GM21381 (cell line): ENCODE results near the gene BMS1.
"Not testable (repeated sequence)": the region's sequence is repeated elsewhere in the genome, so short reads cannot be mapped to it uniquely, and the experiment has no call there.

ENCODE experiments used
- ATAC-seq: cut with Tn5 transposase; IDR thresholded peaks from one replicate; pipeline ENCODE4 v1.9.1; 2021; ENCODE audit warnings: mild to moderate bottlenecking, moderate library complexity; ENCODE audit not compliant: unreplicated experiment

Gene BMS1

GRCh38 chr10:42782446-42783180 lies at the start of gene BMS1:
Gene BMS1, plus strand, starts transcription at chr10:42782795. Its CDS starts 1,600 bp downstream, at chr10:42784395.
- ATAC-seq: peak; percentile 97

DNA sequence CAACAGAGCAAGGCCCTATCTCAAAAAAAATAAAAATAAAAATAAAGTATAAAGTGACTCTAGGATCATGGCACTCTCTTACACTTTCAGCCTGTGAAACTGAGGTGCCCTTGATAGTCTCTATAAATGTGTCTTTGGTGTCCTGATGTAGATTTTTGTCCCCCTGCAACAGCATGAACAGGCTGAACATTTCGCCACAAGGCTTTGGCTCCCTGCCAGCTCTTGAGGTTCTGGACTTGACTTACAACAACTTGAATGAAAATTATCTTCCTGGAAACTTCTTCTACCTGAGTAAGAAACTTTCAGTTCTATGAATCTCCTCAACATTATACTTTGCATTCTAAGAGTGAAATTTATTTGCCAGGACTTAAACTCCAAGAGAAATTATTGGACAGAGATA lies 48.1 kb upstream of the BMS1 start:
- no peak for ATAC-seq

GRCh38 chr10:42738679-42739078 lies 43.9 kb upstream of the BMS1 start:
- no peak for ATAC-seq

DNA sequence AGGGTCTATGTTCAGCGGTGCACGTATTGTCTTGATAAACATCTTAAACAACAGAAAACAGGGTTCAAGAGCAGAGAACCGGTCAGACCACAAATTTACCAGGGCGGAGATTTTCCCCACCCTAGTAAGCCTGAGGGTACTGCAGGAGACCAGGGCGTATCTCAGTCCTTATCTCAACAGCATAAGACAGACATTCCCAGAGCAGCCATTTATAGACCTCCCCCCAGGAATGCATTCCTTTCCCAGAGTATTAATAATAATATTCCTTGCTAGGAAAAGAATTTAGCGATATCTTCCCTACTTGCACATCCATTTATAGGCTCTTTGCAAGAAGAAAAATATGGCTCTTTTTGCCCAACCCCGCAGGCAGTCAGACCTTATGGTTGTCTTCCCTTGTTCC lies 41.1 kb upstream of the BMS1 start:
- ATAC-seq: not testable (repeated sequence)

DNA sequence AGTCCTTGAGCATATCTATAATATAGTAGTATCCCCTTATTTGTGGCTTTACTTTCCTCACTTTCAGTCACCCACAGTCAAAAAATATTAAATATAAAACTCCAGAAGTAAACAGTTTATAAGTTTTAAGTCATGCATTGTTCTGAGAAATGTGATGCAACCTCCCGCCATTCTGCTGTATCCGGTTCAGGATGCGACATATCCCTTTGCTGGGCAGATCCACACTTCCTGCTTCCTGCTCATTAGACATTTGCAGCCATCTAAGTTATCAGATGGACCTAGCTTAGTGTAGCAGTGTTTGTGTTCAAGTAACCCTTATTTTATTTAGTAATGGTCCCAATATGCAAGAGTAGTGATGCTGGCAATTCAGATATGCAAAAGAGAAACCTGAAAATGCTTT lies 38.9 kb upstream of the BMS1 start:
- ATAC-seq: no peak

GRCh38 chr10:42744134-42744701 lies 38.4 kb upstream of the BMS1 start:
- no peak for ATAC-seq

DNA sequence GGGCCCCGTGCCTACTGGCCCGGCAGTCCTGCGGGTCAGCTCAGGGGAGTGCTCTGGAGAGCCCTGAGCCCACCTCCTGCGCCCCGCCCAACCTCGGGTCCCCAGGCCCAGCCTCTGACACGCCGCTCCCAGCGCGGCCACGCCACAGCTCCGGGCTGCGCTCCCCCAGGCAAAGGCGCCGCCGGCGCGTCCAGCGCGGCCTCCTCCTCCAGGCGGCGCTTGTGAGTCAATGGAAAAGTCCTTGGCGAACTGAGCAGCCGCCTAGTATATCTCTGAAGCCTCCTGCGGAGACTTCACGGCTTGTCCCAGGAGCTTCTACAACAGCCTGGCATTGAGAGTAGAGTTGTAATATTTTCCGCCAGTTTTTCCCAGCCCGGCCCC lies 29.5 kb upstream of the BMS1 start:
- no peak for ATAC-seq

DNA sequence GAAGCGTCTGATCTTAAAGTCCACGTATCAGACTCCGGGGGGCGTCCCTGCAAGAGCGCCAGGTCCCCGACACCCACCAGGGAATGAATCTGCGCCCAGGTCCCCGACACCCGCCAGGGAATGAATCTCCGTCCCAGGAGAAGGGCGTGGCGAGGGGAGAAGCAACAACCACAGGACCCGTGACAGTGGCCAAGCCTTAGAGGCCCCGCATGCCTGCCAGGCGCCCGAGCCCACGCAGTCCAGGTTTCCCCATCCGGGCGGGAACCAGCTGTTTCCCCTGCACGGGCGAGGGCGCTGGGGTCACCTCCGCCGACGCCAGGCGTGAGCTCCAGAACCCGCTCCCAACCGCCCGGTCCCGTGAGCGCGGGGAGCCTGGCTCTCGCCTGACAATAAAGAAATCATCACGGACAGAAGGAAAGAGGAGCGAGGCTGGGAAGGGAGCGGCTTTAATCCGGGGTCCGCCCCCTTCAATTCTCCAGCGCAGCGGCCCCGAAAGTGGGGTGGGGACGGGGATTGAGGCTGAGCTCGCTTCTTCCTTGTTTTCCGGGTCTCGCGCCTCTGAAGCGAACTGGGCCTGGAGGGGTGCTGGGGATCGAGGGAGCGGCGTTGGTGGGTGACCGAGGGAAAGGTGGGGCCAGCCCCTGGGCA lies 29.0 kb upstream of the BMS1 start:
- no peak for ATAC-seq

- no peak for ATAC-seq
These were observed 28.2 kb upstream of the BMS1 start for GRCh38 chr10:42754155-42755027.

DNA sequence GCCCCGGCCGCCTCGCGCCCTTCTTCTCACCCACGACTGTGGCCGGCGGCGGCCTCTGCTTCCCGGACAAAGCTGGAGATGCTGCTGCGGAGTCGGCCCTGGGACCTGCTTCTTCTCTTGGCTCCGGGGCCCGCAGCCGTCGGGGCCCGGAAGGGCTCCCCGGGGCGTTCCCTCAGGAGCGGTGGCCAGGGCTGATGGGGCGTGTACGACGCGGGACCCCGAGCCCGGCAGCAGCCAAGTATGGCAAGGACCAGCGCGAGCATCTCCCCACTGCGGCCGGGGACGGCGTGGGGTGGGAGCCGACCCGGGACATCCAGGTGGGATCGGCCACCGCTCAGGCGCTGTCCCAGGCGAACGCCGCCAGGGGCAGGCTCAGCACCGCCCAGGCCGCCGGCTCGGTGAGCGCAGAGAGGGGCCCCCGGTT lies 27.6 kb upstream of the BMS1 start:
- ATAC-seq: no peak

- ATAC-seq: no peak
These were observed 27.0 kb upstream of the BMS1 start for GRCh38 chr10:42755556-42756093.

- ATAC-seq: no peak
These were observed 14.7 kb upstream of the BMS1 start for GRCh38 chr10:42767906-42768305.

- ATAC-seq: no peak
These were observed 13.9 kb upstream of the BMS1 start for GRCh38 chr10:42768581-42769152.

- ATAC-seq: no peak
These were observed 13.4 kb upstream of the BMS1 start for GRCh38 chr10:42769173-42769572.

DNA sequence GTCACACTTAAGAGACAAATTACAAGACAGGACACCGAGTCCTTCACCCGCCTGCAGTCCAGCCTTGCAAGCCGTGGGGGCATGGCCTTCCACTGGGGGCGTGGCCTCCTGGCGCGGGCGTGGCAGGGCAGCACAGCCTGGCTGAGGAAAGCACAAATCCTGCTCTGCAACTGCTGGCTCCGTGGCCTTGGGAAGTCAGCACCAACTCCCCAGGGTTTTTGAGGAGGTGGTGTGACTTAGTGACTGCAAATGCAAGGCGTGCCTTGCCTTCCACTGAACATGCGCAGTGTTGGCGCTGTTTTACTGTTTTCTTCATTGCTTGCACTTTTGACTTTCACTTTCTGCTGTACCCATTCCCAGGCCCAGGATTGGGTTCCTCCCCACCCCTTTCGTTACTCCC lies 12.9 kb upstream of the BMS1 start:
- ATAC-seq: no peak

DNA sequence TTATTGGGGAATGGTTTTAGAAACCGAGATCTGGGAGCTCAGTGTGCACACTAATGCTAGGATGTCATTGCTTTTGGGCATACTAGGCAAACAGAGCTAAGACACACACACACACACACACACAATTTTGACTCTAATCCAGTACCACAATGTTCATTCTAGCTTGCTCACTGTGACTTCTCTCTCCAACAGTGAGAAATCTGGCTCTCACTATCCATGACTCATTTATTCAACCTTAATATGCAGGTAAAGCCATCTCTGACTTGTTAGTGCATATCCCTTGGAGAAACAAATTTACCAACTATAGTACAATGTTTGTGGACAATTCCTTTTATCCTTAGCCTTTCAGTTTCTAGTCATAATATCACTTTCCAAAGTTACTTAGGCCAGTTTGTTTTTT lies 5.9 kb upstream of the BMS1 start:
- no peak for ATAC-seq

DNA sequence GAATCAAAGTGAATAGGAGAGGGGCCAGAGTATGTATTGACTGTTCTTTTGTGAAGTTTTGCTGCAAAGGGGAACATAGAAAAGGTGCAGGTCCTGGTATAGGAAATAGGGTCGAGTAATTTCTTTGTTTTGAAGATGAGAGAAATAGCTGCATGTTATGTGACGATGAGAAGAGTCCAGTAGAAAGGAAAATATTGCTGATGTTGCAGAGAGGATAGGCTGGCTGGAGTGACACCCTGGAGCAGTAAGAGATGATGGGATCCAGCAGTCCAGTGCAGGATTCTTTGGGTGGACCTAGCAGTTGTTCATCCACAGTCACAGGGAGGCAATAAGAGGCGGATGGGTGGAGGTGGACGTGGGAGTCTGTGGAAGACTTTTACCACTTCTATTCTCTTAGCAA lies 2.1 kb upstream of the BMS1 start:
- ATAC-seq: no peak

DNA sequence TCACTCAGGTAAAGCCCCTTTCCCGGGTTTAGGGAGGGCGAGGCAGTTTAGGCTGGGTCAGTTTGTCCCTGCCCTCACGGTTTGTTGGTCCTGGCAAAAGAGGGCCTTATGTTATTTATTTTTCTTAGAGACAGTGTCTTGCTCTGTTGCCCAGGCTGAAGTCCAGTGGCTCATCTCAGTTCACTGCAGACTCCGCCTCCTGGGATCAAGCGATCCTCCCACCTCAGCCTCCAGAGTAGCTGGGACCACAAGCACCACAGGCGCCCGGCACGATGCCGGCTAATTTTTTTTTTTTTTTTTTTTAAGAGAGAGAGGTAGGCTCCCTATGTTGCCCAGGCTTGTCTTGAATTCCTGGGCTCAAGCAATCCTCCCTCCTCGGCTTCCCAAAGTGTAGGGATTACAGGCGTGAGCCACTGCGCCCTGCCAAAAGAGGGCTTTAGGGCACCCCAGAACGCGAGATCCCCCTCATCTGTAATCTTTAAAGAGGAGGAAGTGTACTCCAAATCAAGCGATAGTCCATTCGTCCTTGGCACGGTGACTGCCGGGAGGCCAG lies 626 bp upstream of the BMS1 start:
- no peak for ATAC-seq

- no peak for ATAC-seq
These were observed 570 bp downstream of the BMS1 start for GRCh38 chr10:42783181-42783549.

DNA sequence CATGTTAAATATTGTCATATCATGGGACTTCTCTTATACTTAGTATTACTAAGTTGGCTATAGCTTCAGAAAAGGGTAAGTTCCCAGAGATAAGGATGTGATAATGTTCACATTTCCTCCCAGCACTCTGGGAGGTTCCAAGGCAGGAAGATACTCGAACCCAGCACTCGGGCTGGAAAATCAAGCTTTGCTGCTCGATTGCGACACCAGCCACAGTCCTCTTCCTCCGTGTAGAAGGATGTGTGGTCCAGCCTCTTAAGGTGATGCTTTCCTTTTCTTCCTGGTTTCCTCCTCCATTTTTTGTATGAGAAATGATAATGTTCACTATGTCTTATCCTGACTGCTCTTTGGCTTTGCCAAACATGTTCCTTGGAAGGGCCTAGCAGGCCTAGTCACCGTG lies 3.2 kb downstream of the BMS1 start:
- no peak for ATAC-seq

GRCh38 chr10:42790835-42791234 lies 8.2 kb downstream of the BMS1 start:
- no peak for ATAC-seq
